GM21619 (cell line): ENCODE measurements around the gene PABPC1L2A.
"Not testable (repeated sequence)": the region's sequence is repeated elsewhere in the genome, so short reads cannot be mapped to it uniquely, and the experiment has no call there.

Experiments used
- ATAC-seq: cut with Tn5 transposase; IDR thresholded peaks from one replicate; pipeline ENCODE4 v1.9.1; 2021; ENCODE audit not compliant: unreplicated experiment

Gene PABPC1L2A

GRCh38 chrX:73079024-73079562, at the start of gene PABPC1L2A:
Gene PABPC1L2A, minus strand, starts transcription at chrX:73079512. Its CDS starts 126 bp downstream, at chrX:73079386.
- ATAC-seq, result not testable (repeated sequence)

- ATAC-seq, result no peak
Observed at GRCh38 chrX:73127700-73128241, 48.5 kb upstream of the PABPC1L2A start.

GRCh38 chrX:73126240-73126639, 46.9 kb upstream of the PABPC1L2A start:
- ATAC-seq, result no peak

GRCh38 chrX:73099505-73099904, 20.2 kb upstream of the PABPC1L2A start:
- not testable (repeated sequence) for ATAC-seq

GRCh38 chrX:73086766-73087165, 7.5 kb upstream of the PABPC1L2A start:
- not testable (repeated sequence) for ATAC-seq

GRCh38 chrX:73079884-73080283, 572 bp upstream of the PABPC1L2A start:
- not testable (repeated sequence) for ATAC-seq

GRCh38 chrX:73078597-73078996, 715 bp downstream of the PABPC1L2A start:
- ATAC-seq, result not testable (repeated sequence)

GRCh38 chrX:73076838-73077237, 2.5 kb downstream of the PABPC1L2A start:
- ATAC-seq, result no peak

- ATAC-seq, result no peak
Observed at GRCh38 chrX:73069365-73070035, 9.8 kb downstream of the PABPC1L2A start.

- no peak for ATAC-seq
Observed at GRCh38 chrX:73068467-73069364, 10.6 kb downstream of the PABPC1L2A start.

- ATAC-seq, result not testable (repeated sequence)
Observed at GRCh38 chrX:73067761-73068466, 11.4 kb downstream of the PABPC1L2A start.

GRCh38 chrX:73028876-73029275, 50.4 kb downstream of the PABPC1L2A start:
- ATAC-seq, result no peak
